HG03097 (cell line): Measurements from ENCODE around the gene TNFAIP3.
"Not testable (repeated sequence)": the region's sequence is repeated elsewhere in the genome, so short reads cannot be mapped to it uniquely, and the experiment has no call there.

Experiments
- ATAC-seq: cut with Tn5 transposase; IDR thresholded peaks from one replicate; pipeline ENCODE4 v1.9.1; 2021; ENCODE audit not compliant: unreplicated experiment, low FRiP score

The TNFAIP3 gene

DNA sequence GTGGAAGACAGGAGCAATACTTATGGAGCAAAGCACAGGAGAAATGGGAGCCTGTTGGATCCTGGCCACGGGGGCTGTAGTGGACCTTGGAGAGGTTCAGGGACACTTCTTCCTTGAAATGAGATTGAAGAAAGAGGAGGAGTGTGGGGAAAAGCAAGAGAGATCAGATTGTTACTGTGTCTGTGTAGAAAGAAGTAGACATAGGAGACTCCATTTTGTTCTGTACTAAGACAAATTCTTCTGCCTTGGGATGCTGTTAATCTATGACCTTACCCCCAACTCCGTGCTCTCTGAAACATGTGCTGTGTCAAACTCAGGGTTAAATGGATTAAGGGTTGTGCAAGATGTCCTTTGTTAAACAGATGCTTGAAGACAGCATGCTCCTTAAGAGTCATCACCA is 22.7 kb upstream of the TNFAIP3 start:
- ATAC-seq: not testable (repeated sequence)

DNA sequence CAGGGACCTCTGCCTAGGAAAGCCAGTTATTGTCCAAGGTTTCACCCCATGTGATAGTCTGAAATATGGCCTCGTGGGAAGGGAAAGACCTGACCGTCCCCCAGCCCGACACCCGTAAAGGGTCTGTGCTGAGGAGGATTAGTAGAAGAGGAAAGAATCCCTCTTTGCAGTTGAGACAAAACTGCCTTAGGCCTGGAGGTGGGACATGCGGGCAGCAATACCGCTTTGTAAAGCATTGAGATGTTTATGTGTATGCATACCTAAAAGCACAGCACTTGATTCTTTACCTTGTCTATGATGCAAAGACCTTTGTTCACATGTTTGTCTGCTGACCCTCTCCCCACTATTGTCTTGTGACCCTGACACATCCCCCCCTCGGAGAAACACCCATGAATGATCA is 22.3 kb upstream of the TNFAIP3 start:
- not testable (repeated sequence) for ATAC-seq

DNA sequence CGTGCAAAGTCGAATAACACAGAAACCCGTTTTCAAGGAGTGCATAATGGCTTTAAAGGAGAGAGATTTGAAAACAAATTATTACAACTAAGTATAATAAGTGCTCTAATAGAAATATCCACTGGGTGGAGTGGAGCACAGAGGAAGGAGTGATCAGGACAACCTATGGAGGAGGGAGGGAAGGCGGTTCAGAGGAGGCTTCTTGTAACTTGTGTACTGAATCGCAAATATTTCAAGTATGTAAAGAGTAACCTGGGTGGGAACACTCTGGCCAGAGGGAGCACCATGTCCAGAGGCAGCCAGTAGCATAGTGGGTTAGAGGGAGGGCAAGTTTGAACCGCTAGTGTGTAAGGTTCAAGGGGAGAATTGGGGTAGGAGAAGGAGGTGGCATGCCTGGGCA is 21.6 kb upstream of the TNFAIP3 start:
- ATAC-seq: no peak

DNA sequence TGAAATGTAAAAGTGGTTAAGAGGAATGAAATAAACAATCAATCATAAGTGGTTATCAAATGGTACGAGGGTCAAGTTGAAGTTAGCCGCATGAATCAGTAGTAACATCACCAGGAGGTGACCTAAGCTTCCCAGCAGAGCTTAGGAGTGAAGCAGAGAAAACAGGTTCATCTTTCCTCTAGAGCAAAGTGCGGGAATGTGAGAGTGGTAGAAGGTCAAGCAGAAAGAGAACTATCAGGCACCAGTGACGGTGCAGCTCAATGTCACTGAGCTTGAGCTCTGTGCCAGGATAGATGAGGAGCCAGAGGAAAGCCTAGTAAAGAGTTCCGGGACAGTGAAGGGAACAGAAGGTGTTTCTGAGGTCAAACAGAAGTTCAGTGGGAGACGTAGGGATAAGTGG is 20.8 kb upstream of the TNFAIP3 start:
- no peak for ATAC-seq

DNA sequence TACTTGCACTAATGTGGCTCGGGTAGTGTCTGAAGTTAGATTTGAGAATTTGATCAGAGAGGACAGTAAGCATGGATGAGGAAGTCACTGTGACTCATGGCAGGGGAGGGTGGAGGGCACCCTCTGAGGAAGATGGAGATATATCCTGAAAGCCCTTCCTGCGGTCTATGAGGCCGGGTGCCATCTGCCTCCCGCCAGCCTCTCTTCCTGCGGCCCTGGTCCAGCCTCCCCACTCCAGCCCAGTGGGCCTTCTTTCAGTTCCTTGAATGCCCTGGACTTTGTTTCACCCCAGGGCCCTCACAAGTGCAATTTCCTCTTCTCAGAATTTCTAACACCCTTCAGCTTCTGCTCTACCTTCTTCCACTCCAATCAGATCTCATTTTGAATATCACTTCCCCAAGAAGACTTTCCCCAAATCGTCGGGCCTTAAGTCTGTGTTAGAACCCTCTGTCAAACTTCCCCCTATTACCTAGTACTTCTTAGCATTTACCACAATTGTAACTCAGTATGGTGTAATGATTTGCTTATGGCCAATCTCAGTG is 20.2 kb upstream of the TNFAIP3 start:
- no peak for ATAC-seq

DNA sequence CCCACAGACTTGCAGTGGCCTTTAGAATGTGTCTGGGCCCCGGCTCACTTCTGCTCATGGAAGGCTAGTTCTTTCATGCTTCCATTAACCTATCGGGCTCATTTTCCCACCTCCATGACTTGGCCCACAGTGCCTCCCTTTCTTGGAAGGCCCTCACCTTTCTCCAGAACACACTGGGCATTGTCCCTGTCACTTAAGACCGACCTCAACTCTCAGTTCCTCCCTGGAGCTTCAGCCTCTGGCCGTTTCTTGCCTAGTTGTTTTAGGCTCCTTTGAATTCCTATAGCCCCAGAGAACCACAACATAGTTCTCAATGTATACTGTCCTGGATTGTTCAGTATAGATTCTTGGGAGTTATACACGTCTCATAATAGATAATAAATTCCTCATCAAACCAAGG is 19.3 kb upstream of the TNFAIP3 start:
- ATAC-seq: no peak

DNA sequence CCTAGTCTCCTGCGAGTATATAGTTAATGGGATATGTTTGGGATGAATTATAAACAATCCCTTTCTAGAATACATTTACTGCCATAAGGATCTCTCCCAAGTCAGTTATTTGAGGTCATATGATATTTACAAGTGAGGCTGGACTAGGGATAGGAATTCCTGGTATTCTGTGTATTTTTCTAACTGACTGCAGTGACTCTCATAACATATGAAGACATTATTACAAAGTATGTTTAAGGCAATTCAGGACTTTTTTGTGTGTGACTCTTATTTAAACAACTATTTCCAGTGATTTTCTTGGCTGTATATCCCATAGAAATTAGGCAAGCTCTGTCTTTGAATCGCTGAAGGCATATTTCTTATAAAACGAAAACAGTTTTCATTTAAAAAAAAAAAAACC is 18.4 kb upstream of the TNFAIP3 start:
- ATAC-seq: no peak

DNA sequence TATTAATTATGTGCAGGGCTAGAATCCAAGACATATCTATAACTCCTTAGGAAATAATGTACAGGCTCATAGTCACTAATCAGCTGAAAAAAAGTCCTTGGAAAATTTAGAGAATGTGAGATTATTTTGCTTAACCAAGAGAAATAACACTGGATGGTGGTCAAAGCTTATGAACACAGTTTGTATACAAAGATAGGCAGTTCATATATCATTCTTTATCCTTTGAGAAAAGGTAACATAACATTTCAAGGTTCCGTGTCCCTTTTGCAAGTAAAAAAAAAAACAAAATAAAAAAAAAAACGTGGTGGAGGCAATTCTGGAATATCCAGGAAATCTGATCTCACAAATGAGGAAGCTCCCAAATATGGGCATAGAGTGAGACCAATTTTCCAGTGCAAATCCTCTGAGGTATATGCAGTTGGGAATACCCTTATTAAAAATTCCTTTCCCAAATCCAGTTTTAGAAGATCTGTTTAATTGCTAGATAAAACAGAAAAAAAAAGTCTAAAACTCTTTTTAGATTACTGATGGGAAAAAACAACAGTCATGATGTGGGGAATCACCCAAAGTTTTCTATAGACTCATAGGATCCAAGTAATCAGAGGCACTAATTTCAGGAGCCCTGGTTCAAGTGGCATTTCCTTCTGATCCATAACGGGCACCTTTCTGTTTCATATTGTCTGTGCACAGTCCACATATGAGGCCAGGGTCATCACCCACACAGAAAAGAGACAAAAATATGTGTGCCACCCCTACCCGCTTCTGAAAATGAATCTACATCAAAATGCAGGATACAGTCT is 17.7 kb upstream of the TNFAIP3 start:
- no peak for ATAC-seq

DNA sequence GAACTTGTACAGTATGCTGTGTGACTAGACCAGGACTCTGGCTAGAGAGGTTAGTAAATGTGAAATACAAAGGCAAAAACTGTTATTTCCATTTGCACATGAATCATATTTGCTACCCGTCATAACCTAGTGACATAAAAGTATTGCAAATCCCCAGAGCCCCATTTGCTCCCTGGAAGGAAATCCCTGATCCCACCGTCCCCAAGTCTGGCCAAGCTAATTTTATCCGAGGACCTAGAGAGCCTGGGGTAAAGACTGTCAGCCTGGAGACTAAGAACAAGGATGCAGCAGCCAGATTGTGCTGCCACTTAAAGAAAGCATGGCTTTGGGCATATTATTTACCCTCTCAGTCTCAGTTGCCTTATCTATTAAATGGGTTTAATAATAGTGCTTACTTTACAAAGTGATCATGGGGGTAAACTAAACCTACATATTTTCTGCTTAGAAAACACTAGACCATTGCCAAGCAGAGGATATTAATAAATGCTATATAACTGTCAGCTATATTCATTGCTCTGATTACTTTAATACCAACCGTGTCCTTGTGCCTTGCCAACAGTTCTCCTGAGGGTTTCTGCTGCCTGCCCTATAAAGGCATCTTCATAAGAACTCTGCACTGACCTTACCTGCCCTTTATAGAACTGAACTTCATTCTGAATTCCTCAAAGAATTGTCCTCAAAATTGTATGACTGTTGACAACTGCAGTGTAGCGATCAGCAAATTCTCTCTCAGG is 16.9 kb upstream of the TNFAIP3 start:
- no peak for ATAC-seq

DNA sequence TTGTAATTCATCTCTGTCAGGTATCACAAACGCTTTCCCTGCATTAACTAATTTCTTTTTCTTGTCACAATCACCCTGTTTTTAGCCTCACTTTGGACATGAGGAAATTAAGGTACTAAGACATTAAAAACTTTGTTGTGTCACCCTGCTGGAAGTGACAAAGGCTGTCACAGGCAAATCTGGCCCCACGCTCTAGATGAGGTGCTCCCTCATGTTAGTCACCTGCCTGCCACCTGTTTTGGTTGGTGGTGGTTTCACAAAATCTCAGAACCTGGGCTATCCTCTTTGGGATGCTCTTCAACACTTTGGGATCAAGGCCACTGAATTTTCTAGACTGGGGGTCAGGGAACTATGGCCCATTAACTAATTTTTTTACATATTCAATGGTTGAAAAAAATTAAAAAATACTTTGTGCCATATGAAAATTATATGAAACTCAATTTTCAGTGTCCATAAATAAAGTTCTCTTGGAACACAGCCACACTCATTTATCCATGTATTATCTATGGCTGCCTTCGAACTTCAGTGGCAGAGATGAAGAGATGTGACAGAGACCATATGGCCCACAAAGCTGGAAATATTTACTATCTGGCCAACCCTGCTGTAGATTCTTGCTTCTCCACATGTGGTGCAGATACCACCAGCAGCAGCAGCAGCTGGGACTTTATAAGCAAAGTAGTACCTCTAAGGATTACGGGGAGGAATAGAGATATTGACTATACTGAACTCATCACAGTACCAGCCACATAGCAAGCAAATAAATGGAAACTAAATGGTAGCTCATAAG is 16.1 kb upstream of the TNFAIP3 start:
- no peak for ATAC-seq

DNA sequence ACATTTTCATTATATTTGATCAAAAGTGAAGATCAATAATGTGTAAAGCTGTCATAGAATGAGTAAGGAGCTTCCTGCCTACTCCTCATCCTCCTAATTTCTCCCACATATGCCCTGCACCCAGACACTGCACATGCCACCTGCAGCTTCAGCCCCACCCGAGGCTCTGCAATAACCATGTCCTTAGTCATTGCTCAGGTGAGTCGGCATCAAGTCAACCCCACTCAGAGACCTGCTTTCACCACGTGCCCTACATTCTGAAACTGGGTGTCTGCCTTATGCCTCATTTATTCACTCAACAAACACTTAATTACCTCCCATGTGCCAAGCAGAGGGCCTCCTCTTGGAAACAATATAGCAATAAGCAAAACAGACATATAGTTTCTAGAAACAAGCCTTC is 15.4 kb upstream of the TNFAIP3 start:
- ATAC-seq: no peak

DNA sequence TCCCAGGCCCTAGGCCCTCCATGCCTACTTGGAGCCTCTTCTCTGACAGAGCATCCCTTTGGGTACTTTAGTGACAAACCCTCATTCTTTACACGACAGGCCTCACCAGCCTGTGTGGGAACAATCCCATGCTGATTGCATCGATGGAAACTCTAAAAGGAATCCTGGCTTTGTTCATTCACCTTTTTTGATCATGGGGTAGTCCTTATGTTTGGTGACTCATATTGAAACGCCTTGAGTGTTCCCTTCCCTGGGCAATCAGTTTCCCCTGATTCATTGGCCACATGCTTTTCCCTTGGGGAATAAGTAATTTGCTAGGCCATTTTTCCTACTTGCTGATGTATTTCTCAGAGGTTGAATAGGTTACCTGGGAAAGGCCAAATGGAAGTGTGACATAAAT is 14.7 kb upstream of the TNFAIP3 start:
- ATAC-seq: no peak

DNA sequence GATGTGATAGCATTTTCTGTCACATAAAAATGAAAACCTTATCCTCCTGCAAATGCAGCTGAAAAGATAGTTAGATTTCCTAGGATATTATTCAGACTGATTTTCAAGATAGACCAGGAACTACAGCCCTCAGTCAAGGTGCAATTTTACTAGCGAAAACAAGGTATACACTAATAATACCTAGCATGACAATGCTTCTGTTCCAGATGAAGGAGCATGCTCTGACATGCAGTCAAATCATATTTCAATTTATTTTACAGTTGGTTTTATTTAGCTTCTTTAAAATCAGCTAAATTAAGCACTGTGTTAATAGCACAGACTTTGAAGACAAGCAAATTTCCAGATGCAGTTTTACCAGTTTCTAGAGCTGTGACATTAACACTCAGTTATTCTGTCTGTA is 14.2 kb upstream of the TNFAIP3 start:
- no peak for ATAC-seq

DNA sequence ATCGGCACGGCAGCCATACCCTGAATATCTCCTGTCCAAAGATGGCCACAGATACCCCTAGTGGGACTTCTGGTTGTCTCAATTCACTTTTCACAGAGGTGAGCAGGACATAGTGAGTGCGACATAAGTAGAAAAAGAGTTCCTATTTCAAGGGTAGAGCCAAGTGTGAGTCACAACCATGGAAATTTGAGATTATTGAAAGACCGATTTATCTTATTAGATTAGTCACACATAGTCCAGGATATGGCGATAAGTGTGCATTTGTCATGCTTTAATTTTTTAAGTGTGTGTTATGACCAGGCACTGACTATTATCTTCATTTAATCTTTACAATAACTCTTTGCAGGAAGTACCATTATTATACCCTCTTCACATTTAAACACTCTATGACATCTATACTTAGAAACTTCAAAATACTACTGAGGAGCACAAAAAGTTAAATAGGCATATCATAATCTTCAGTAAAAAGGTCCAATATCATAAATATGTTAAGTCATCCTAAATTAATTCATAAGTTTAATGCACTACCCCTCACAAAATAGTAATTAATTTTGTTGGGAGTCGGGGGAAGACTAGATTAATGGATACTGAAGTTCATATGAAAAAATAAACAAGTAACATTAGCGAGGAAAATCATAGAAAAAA is 13.4 kb upstream of the TNFAIP3 start:
- no peak for ATAC-seq

DNA sequence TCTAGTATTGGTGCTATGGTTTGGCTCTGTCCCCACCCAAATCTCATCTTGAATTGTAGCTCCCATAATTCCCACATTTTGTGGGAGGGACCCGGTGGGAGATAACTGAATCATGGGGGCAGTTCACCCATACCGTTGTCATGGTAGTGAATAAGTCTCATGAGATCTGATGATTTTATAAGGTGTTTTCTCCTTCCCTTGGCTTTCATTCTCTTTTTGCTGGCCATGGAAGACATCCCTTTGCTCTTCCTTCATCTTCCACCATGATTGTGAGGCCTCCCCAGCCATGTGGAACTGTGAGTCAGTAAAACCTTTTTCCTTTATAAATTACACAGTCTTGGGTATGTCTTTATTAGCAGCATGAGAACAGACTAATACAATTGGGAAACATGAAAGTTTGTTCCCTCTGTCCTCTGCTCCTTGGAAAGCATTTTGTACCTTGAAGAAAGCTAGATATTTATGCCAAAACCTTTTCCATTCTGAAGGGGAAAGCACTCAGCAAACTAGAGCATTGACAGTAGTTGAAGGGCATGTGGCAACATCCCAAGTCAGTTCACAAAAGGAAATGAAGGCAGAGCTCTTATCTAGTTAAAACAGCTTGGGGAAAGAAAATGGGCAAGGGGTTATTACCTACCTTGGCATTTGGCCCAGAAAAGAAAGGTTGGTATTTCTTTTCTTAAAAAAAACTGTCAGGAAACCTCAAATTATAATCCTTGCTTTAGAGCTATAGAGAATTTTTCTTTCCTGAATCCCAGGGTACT is 10.7 kb upstream of the TNFAIP3 start:
- no peak for ATAC-seq

DNA sequence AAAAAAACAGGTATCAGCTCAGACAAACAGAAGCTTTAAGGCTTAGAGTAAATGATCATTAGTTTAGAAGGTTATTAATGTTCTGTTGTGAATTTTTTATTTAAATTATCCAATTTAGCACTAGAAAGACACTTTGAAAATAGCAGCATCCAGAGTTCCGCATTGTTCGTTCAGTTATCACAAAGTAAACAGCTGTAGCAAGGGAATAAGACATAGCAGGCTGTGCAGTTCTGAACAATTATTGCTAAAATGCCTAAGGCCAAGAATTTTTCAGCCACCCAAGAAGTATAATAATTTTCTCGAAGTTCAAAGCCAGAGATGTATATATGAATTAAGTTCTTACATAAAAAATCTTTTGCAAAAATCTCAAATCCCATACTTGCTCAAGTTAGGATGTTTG is 8.0 kb upstream of the TNFAIP3 start:
- no peak for ATAC-seq

DNA sequence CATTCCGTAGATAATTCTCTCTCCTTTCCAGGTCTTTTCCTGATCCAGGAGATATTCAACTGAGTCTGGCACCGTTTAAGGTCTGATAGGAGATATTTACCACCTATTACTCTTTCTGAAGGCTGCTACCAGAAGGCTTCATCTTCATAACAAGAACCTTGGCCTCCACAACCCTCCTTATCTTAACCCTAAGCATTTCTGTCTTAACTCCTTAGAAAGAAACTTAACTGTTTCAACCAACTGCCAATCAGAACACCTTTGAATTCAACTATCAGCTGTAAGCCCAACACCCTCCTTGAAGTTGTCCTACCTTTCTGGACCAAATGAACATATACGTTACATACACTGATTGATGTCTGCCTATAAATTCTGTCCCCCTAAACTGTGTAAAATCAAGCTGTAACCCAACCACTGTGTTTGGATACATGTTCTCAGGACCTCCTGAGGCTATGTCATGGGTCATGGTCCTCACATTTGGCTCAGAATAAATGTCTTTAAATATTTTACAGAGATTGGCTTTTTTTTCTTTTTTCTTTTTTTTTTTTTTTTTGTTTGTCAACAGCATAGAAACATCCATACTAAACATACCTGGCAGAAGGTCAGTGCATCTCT is 6.6 kb upstream of the TNFAIP3 start:
- ATAC-seq: no peak

DNA sequence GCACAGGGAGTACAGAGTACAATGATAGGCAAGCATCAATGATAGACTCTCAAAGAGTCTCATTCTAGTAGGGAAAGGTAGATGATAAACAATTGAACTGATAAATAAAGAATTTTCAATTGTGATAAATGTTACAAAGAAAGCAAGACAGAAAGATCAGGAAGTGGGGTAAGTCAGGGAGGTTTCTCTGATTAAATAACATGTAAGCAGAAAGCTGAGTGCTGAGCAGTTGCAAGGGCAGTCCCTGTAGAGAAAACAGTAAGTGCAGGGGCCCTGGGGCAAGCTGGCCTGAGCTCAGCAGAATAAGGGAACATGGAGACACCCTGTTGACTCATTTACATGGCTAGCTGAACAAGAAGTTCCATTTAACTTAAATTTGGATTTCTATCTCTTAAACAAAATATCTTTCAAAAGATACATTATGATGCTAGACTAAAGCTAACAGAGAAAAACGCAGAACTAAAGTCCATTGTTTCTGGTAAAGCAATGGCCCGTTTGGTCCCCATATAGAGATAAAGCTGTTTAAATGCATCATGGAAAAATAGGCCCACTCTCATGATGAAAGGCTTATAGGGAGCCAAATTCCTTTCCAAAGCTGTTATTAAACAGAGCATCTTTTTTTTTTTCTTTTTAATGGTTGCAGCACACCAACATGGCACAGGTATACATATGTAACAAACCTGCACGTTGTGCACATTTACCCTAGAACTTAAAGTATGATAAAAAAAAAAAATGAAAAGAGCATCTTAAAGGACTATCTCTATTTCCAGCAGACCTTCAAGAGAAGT is 5.3 kb upstream of the TNFAIP3 start:
- no peak for ATAC-seq
